HepG2 (cell line): ENCODE data around the gene BAHCC1. TPM values are rescaled to one million over a fixed set of nuclear protein-coding genes. Genes with fewer than 3 reads are reported as not detected.
A peak's percentile ranks its signal among the peaks of the same experiment; 100 is the strongest.

Source experiments
- NPAS2 ChIP-seq: sonication (generic); formaldehyde crosslinking; IDR thresholded peaks from 2 replicates; pipeline ENCODE4 v1.8.0; 2022; ENCODE audit warnings: mild to moderate bottlenecking, missing genetic modification reagents, borderline replicate concordance
- POGK ChIP-seq: sonication (generic); formaldehyde crosslinking; conservative IDR thresholded peaks from 2 replicates; pipeline ENCODE4 v1.8.0; 2022; ENCODE audit warnings: mild to moderate bottlenecking, moderate library complexity, missing genetic modification reagents
- RBAK ChIP-seq: sonication (generic); formaldehyde crosslinking; IDR thresholded peaks from 2 replicates; pipeline ENCODE4 v1.5.1; 2020; ENCODE audit warnings: mild to moderate bottlenecking, missing genetic modification reagents
- SNAPC4 ChIP-seq: sonication (generic); formaldehyde crosslinking; IDR thresholded peaks from 2 replicates; pipeline ENCODE4 v1.4.0; 2020; ENCODE audit warnings: mild to moderate bottlenecking, missing genetic modification reagents
- SPEN ChIP-seq: sonication (generic); formaldehyde crosslinking; IDR thresholded peaks from 2 replicates; pipeline ENCODE4 v1.5.1; 2020; ENCODE audit warnings: low read depth, mild to moderate bottlenecking, missing genetic modification reagents
- SYNCRIP ChIP-seq: fragments of 200-400 bp; formaldehyde crosslinking; IDR thresholded peaks from 2 replicates; pipeline ENCODE4 v1.6.1; 2018; ENCODE audit warnings: mild to moderate bottlenecking, low read depth, low read length; ENCODE audit not compliant: insufficient read depth
- XRCC5 ChIP-seq: fragments of 200-400 bp; formaldehyde crosslinking; optimal IDR thresholded peaks from 2 replicates; pipeline ENCODE3; 2017; ENCODE audit warnings: mild to moderate bottlenecking, low read length
- ZBTB26 ChIP-seq: IDR thresholded peaks from 2 replicates; pipeline ENCODE4 v1.6.1; 2016; ENCODE audit warnings: missing compliant biosample characterization, missing genetic modification reagents, borderline replicate concordance
- ZBTB38 ChIP-seq: sonication (generic); formaldehyde crosslinking; IDR thresholded peaks from 2 replicates; pipeline ENCODE4 v1.5.1; 2020; ENCODE audit warnings: mild to moderate bottlenecking, missing genetic modification reagents
- ZMAT3 ChIP-seq: sonication (generic); formaldehyde crosslinking; conservative IDR thresholded peaks from 2 replicates; pipeline ENCODE4 v1.7.0; 2021; ENCODE audit warnings: missing genetic modification reagents
- ZNF280B ChIP-seq: sonication (generic); formaldehyde crosslinking; IDR thresholded peaks from 2 replicates; pipeline ENCODE4 v1.5.0; 2020; ENCODE audit warnings: missing genetic modification reagents, mild to moderate bottlenecking, borderline replicate concordance
- ZNF280D ChIP-seq: sonication (generic); formaldehyde crosslinking; IDR thresholded peaks from 2 replicates; pipeline ENCODE4 v1.5.1; 2020; ENCODE audit warnings: mild to moderate bottlenecking, missing genetic modification reagents
- ZNF660 ChIP-seq: sonication (generic); formaldehyde crosslinking; IDR thresholded peaks from 2 replicates; pipeline ENCODE4 v1.5.1; 2020; ENCODE audit warnings: mild to moderate bottlenecking, low read depth, missing genetic modification reagents, borderline replicate concordance
- ZNF777 ChIP-seq: sonication (generic); formaldehyde crosslinking; IDR thresholded peaks from 2 replicates; pipeline ENCODE4 v1.4.0; 2020; ENCODE audit warnings: missing genetic modification reagents
- ZNF879 ChIP-seq: sonication (generic); formaldehyde crosslinking; IDR thresholded peaks from 2 replicates; pipeline ENCODE4 v1.8.1; 2023; ENCODE audit warnings: missing genetic modification reagents
- polyA plus RNA-seq, 8 experiments: library from polyadenylated mRNA; depleted of rRNA in 3 of 8; stranded (reverse) in 7 of 8; unstranded in 1 of 8; fragments of >200 nt; fragmentation: Illumina TruSeq in 4 of 8; extraction: Trizol in 4 of 8; gene quantifications; 2 replicates each; pipeline versions ENCODE4 v1.2.1 to v1.2.3, GENCODE V29; 2011 to 2016; ENCODE audit warnings: low read depth in 4 of 8, missing spikeins in 1 of 8, mixed read lengths in 1 of 8; ENCODE audit not compliant: insufficient read depth in 1 of 8
- total RNA-seq, 5 experiments: library from RNA; depleted of rRNA; stranded (reverse); fragments of >200 nt; fragmentation: Illumina TruSeq; extraction: Trizol; gene quantifications; 2 replicates each; pipeline ENCODE4 v1.2.3, GENCODE V29; 2016; ENCODE audit warnings: low read depth in 1 of 5

BAHCC1 gene
- total and polyA plus RNA-seq, 2 of the 13 experiments (the other 11 are each of a cell fraction or from before 2014, with no cell fraction given), result 1.4 to 1.7 TPM

- TF ChIP-seq ZBTB38 (0 out of 2 replicates have a peak, but pooled peaks have one; percentile 19), SYNCRIP (no peak), XRCC5 (peak; percentile 49), RBAK (CRISPR knock-in tag) (no peak), ZNF660 (CRISPR knock-in tag) (no peak), NPAS2 (CRISPR knock-in tag) (no peak), ZNF879 (0 out of 2 replicates have a peak, but pooled peaks have one; percentile 73), SNAPC4 (CRISPR knock-in tag) (0 out of 2 replicates have a peak, but pooled peaks have one; percentile 11), POGK (CRISPR knock-in tag) (no peak), ZNF777 (no peak; the same call in none of the 2 replicates), ZMAT3 (CRISPR knock-in tag) (peak; percentile 59), ZNF280B (CRISPR knock-in tag) (peak; percentile 17; the same call in 1 of the 2 replicates), ZNF280D (CRISPR knock-in tag) (no peak), ZBTB26 (CRISPR knock-in tag) (no peak; the same call in 1 of the 2 replicates), SPEN (CRISPR knock-in tag) (peak; percentile 70)
Observed at GRCh38 chr17:81513753-81514488, 118.7 kb downstream of the BAHCC1 start (continued).
